NAMALWA (cell line): ENCODE results near the gene TREM2.
A peak's percentile ranks its signal among the peaks of the same experiment; 100 is the strongest.

ENCODE experiments used
- DNase-seq: peaks from one replicate; pipeline ENCODE4 v3.0.0-alpha.2; 2015; ENCODE audit warnings: low spot score

The TREM2 gene

GRCh38 chr6:41162687-41163418, at the start of gene TREM2:
Gene TREM2, minus strand, starts transcription at chr6:41163116. Its CDS starts 34 bp downstream, at chr6:41163082.
- no peak for DNase-seq

- DNase-seq, result no peak
These were observed 46.8 kb upstream of the TREM2 start for GRCh38 chr6:41209547-41210320.

GRCh38 chr6:41208439-41209106, 45.7 kb upstream of the TREM2 start:
- DNase-seq, result no peak

- DNase-seq, result no peak
These were observed 41.2 kb upstream of the TREM2 start for GRCh38 chr6:41204156-41204555.

GRCh38 chr6:41201764-41202173, 38.9 kb upstream of the TREM2 start:
- DNase-seq, result no peak

GRCh38 chr6:41200901-41201763, 38.2 kb upstream of the TREM2 start, which contains the start of gene TREML2:
Gene TREML2, minus strand, starts transcription at chr6:41201149. Its CDS starts 141 bp downstream, at chr6:41201008.
- peak; percentile 61 for DNase-seq

- DNase-seq, result peak; percentile 68
These were observed 37.5 kb upstream of the TREM2 start for GRCh38 chr6:41200296-41200900.

- peak; percentile 33 for DNase-seq
These were observed 36.8 kb upstream of the TREM2 start for GRCh38 chr6:41199552-41200246.

GRCh38 chr6:41197234-41197633, 34.3 kb upstream of the TREM2 start:
- DNase-seq, result no peak

GRCh38 chr6:41194386-41194785, 31.5 kb upstream of the TREM2 start:
- DNase-seq, result no peak

GRCh38 chr6:41193884-41194283, 31.0 kb upstream of the TREM2 start:
- DNase-seq, result no peak

GRCh38 chr6:41193171-41193734, 30.3 kb upstream of the TREM2 start:
- DNase-seq, result no peak

GRCh38 chr6:41191569-41191968, 28.7 kb upstream of the TREM2 start:
- DNase-seq, result peak; percentile 45

- DNase-seq, result no peak
These were observed 27.9 kb upstream of the TREM2 start for GRCh38 chr6:41190791-41191190.

- DNase-seq, result no peak
These were observed 27.1 kb upstream of the TREM2 start for GRCh38 chr6:41189967-41190366.

GRCh38 chr6:41189046-41189445, 26.1 kb upstream of the TREM2 start:
- peak; percentile 33 for DNase-seq

- DNase-seq, result no peak
These were observed 25.3 kb upstream of the TREM2 start for GRCh38 chr6:41187924-41188886.

GRCh38 chr6:41186031-41186562, 23.2 kb upstream of the TREM2 start:
- DNase-seq, result no peak

- DNase-seq, result no peak
These were observed 21.8 kb upstream of the TREM2 start for GRCh38 chr6:41184761-41185160.
